ENCODE results near the gene GLYATL2. TPM values are rescaled to one million over a fixed set of nuclear protein-coding genes. Genes with fewer than 3 reads are reported as not detected.

Gene GLYATL2
- total and polyA plus RNA-seq, 4 donors = not detected

DNA sequence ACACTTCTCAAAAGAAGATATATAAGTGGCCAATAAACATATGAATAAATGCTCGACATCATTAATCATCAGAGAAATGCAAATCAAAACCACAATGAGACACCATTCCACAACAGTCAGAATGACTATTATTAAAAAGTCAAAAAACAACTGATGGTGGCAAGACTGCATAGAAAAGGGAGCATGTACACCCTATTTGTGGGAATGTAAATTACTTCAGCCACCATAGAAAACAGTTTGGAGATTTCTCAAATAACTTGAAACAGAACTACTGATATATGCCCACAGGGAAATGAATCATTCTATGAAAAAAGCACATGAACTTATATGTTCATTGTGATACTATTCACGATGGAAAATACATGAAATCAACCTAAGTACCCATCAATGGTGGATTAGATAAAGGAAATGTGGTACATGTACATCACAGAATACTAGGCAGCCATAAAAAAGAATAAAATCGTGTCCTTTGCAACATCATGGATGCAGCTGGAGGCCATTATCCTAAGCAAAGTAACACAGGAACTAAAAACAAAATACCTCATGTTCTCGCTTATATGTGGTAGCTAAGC, 42.4 kb downstream of the GLYATL2 start:
- no peak overlapping the region for H3K4me3 ChIP-seq (ENCODE audit: low read depth in 1 of 3, low read length in 3 of 3)
- no peak overlapping the region for H3K27ac ChIP-seq (ENCODE audit: low read depth in 1 of 2, low read length in 2 of 2)
- H3K27me3 ChIP-seq (ENCODE audit: control insufficient read depth in 4 of 4, insufficient read depth in 4 of 4, low read length in 3 of 4) = no peaks in the 10 kb centered on the region
- no peak overlapping the region for H3K9ac ChIP-seq (ENCODE audit: low read depth in 1 of 2, low read length in 2 of 2)
- no peaks in the 10 kb centered on the region for H3K4me1 ChIP-seq (ENCODE audit: control insufficient read depth in 4 of 4, insufficient read depth in 4 of 4, low read length in 3 of 4)
- no peak for DNase-seq (ENCODE audit: low spot score)
- 80% methylated on average over 4 of the region's 4 CpGs for WGBS
- no peaks in the 10 kb centered on the region for H3K36me3 ChIP-seq (ENCODE audit: control insufficient read depth in 4 of 4, insufficient read depth in 3 of 4, low read depth in 1 of 4, low read length in 3 of 4)
- no peak for TF ChIP-seq YY1 (IDR thresholded peaks at IDR 0.05)
- TF ChIP-seq, protein P1, sequence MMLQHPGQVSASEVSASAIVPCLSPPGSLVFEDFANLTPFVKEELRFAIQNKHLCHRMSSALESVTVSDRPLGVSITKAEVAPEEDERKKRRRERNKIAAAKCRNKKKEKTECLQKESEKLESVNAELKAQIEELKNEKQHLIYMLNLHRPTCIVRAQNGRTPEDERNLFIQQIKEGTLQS (IDR thresholded peaks at IDR 0.05) = no peak
- TF ChIP-seq NR2F2 (IDR thresholded peaks at IDR 0.05) = no peak
- TF ChIP-seq TAF1 (conservative IDR thresholded peaks at IDR 0.05) = no peak
- TF ChIP-seq HNF4A (conservative IDR thresholded peaks at IDR 0.05) = no peak
- TF ChIP-seq, protein P2, sequence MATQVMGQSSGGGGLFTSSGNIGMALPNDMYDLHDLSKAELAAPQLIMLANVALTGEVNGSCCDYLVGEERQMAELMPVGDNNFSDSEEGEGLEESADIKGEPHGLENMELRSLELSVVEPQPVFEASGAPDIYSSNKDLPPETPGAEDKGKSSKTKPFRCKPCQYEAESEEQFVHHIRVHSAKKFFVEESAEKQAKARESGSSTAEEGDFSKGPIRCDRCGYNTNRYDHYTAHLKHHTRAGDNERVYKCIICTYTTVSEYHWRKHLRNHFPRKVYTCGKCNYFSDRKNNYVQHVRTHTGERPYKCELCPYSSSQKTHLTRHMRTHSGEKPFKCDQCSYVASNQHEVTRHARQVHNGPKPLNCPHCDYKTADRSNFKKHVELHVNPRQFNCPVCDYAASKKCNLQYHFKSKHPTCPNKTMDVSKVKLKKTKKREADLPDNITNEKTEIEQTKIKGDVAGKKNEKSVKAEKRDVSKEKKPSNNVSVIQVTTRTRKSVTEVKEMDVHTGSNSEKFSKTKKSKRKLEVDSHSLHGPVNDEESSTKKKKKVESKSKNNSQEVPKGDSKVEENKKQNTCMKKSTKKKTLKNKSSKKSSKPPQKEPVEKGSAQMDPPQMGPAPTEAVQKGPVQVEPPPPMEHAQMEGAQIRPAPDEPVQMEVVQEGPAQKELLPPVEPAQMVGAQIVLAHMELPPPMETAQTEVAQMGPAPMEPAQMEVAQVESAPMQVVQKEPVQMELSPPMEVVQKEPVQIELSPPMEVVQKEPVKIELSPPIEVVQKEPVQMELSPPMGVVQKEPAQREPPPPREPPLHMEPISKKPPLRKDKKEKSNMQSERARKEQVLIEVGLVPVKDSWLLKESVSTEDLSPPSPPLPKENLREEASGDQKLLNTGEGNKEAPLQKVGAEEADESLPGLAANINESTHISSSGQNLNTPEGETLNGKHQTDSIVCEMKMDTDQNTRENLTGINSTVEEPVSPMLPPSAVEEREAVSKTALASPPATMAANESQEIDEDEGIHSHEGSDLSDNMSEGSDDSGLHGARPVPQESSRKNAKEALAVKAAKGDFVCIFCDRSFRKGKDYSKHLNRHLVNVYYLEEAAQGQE (IDR thresholded peaks at IDR 0.05) = no peak
- no peak for TF ChIP-seq HNF4G (IDR thresholded peaks at IDR 0.05)
- TF ChIP-seq, protein P3, sequence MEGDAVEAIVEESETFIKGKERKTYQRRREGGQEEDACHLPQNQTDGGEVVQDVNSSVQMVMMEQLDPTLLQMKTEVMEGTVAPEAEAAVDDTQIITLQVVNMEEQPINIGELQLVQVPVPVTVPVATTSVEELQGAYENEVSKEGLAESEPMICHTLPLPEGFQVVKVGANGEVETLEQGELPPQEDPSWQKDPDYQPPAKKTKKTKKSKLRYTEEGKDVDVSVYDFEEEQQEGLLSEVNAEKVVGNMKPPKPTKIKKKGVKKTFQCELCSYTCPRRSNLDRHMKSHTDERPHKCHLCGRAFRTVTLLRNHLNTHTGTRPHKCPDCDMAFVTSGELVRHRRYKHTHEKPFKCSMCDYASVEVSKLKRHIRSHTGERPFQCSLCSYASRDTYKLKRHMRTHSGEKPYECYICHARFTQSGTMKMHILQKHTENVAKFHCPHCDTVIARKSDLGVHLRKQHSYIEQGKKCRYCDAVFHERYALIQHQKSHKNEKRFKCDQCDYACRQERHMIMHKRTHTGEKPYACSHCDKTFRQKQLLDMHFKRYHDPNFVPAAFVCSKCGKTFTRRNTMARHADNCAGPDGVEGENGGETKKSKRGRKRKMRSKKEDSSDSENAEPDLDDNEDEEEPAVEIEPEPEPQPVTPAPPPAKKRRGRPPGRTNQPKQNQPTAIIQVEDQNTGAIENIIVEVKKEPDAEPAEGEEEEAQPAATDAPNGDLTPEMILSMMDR (IDR thresholded peaks at IDR 0.05; ENCODE audit: low read depth, low read length, missing input control) = no peak
- TF ChIP-seq, protein P4, sequence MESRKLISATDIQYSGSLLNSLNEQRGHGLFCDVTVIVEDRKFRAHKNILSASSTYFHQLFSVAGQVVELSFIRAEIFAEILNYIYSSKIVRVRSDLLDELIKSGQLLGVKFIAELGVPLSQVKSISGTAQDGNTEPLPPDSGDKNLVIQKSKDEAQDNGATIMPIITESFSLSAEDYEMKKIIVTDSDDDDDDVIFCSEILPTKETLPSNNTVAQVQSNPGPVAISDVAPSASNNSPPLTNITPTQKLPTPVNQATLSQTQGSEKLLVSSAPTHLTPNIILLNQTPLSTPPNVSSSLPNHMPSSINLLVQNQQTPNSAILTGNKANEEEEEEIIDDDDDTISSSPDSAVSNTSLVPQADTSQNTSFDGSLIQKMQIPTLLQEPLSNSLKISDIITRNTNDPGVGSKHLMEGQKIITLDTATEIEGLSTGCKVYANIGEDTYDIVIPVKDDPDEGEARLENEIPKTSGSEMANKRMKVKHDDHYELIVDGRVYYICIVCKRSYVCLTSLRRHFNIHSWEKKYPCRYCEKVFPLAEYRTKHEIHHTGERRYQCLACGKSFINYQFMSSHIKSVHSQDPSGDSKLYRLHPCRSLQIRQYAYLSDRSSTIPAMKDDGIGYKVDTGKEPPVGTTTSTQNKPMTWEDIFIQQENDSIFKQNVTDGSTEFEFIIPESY (IDR thresholded peaks at IDR 0.05) = no peak
- TF ChIP-seq JUND (IDR thresholded peaks at IDR 0.05) = no peak
- TF ChIP-seq, protein P5, sequence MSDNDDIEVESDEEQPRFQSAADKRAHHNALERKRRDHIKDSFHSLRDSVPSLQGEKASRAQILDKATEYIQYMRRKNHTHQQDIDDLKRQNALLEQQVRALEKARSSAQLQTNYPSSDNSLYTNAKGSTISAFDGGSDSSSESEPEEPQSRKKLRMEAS (IDR thresholded peaks at IDR 0.05) = no peak
- TF ChIP-seq EGR1 (IDR thresholded peaks at IDR 0.05; ENCODE audit: low read depth in 2 of 2) = no peak
- TF ChIP-seq SP1 (IDR thresholded peaks at IDR 0.05) = no peak
- no peak for TF ChIP-seq FOXA2 (IDR thresholded peaks at IDR 0.05)
- no peak for TF ChIP-seq RXRA (IDR thresholded peaks at IDR 0.05)
- no peak for TF ChIP-seq GABPA (IDR thresholded peaks at IDR 0.05 in 1 of 2, conservative IDR thresholded peaks at IDR 0.05 in 1 of 2)
- no peak for TF ChIP-seq RAD21 (IDR thresholded peaks at IDR 0.05)
- TF ChIP-seq FOXA1 (IDR thresholded peaks at IDR 0.05) = no peak
- peaks cover 0 to 5% (median 0%) of the 10 kb centered on the region in 4 donors for H3K9me3 ChIP-seq (ENCODE audit: control insufficient read depth in 4 of 4, low read length in 3 of 4)

All from liver (tissue), 9 donors.